B cell (primary cell): Measurements from ENCODE around the gene DNAH3. TPM values are rescaled to one million over a fixed set of nuclear protein-coding genes. Genes with fewer than 3 reads are reported as not detected.

ENCODE experiments used
- ATAC-seq: fragments of 200-7000 bp; cut with Tn5 transposase; one replicate; pipeline ENCODE4 v1.10.0; 2021; ENCODE audit warnings: low read depth, mild to moderate bottlenecking, moderate number of reproducible peaks, moderate library complexity
- CTCF ChIA-PET: fragments of 350-600 bp; sonication (Branson Sonifier 250); formaldehyde crosslinking; loops from one replicate; lab custom pipeline; 2021; ENCODE audit warnings: antibody characterized with exemption, inconsistent platforms; lab: Charles Lee
- POLR2A ChIA-PET: fragments of 350-600 bp; sonication (Branson Sonifier 250); formaldehyde crosslinking; loops from one replicate; lab custom pipeline; 2021; ENCODE audit warnings: antibody characterized with exemption; lab: Charles Lee
- DNase-seq: peaks from one replicate; pipeline ENCODE4 v3.0.0; 2013
- H2AFZ ChIP-seq: 2 replicates; pipeline ENCODE4 v1.6.1; 2012; ENCODE audit warnings: mild to moderate bottlenecking, low read depth, low read length; ENCODE audit not compliant: insufficient read depth, poor library complexity, severe bottlenecking
- H3K27ac ChIP-seq, 2 donors: 1 replicate in 1 of 2; 2 replicates in 1 of 2; pipeline ENCODE4 v1.5.1; 2012 to 2013; ENCODE audit warnings: low read length in 2 of 2, mild to moderate bottlenecking in 2 of 2, moderate library complexity in 1 of 2
- H3K27me3 ChIP-seq, 4 experiments: fragments of 200-600 bp in 1 of 4; sonication (generic) in 1 of 4; replicated peaks in 1 of 4; 1 replicate in 2 of 4; 2 replicates in 2 of 4; pipeline versions ENCODE4 v1.6.1 to v1.7.0; 2013 to 2016; ENCODE audit warnings: low read length in 3 of 4, mild to moderate bottlenecking in 2 of 4, mixed read lengths in 1 of 4, moderate library complexity in 1 of 4; ENCODE audit not compliant: insufficient read depth in 4 of 4, control insufficient read depth in 3 of 4; ENCODE audit errors: control extremely low read depth in 1 of 4
- H3K36me3 ChIP-seq, 2 experiments: replicated peaks in 1 of 2; 1 replicate in 1 of 2; 2 replicates in 1 of 2; pipeline versions ENCODE4 v1.6.1 to v1.7.1; 2013; ENCODE audit warnings: low read length in 1 of 2; ENCODE audit not compliant: insufficient read depth in 2 of 2, control insufficient read depth in 1 of 2; ENCODE audit errors: control extremely low read depth in 1 of 2, extremely low read depth in 1 of 2
- H3K4me1 ChIP-seq, 2 donors: fragments of 200-600 bp in 1 of 2; sonication (generic) in 1 of 2; 1 replicate in 1 of 2; 2 replicates in 1 of 2; pipeline versions ENCODE4 v1.5.1 to v1.6.1; 2013 to 2017; ENCODE audit warnings: low read length in 2 of 2; ENCODE audit not compliant: control insufficient read depth in 2 of 2, insufficient read depth in 2 of 2
- H3K4me2 ChIP-seq: replicated peaks from 2 replicates; pipeline ENCODE3; 2012; ENCODE audit warnings: mild to moderate bottlenecking, low read depth, low read length; ENCODE audit not compliant: poor library complexity, severe bottlenecking
- H3K4me3 ChIP-seq, 5 experiments: fragments of 200-600 bp in 1 of 5; sonication (generic) in 1 of 5; 1 replicate in 3 of 5; 2 replicates in 2 of 5; pipeline versions ENCODE4 v1.5.1 to v1.7.0; 2011 to 2016; ENCODE audit warnings: low read length in 4 of 5, mild to moderate bottlenecking in 4 of 5, low read depth in 2 of 5, control low read depth in 1 of 5, moderate library complexity in 1 of 5; ENCODE audit not compliant: insufficient read depth in 1 of 5; ENCODE audit errors: control extremely low read depth in 1 of 5, extremely low read depth in 1 of 5
- H3K79me2 ChIP-seq: fragments of 200-600 bp; sonication (generic); one replicate; pipeline ENCODE4 v1.6.0; 2016; ENCODE audit warnings: low read length; ENCODE audit not compliant: control insufficient read depth, insufficient read depth
- H3K9ac ChIP-seq: fragments of 200-600 bp; sonication (generic); 2 replicates; pipeline ENCODE4 v1.6.1; 2017; ENCODE audit warnings: mild to moderate bottlenecking, low read length, moderate library complexity
- H3K9me3 ChIP-seq, 3 donors: one replicate each; pipeline versions ENCODE4 v1.6.1 to v1.7.1; 2013; ENCODE audit warnings: low read length in 2 of 3; ENCODE audit not compliant: control insufficient read depth in 2 of 3, insufficient read depth in 1 of 3; ENCODE audit errors: control extremely low read depth in 1 of 3
- H4K20me1 ChIP-seq: 2 replicates; pipeline ENCODE4 v1.6.0; 2012; ENCODE audit warnings: mild to moderate bottlenecking, low read length; ENCODE audit not compliant: insufficient read depth, control insufficient read depth, poor library complexity, severe bottlenecking
- H3K27ac Mint-ChIP-seq: one replicate; pipeline ENCODE4 v1.8.0; 2021; ENCODE audit warnings: mixed read lengths
- H3K27me3 Mint-ChIP-seq: one replicate; pipeline ENCODE4 v1.8.0; 2021; ENCODE audit warnings: mixed read lengths
- H3K4me1 Mint-ChIP-seq: one replicate; pipeline ENCODE4 v1.8.0; 2021; ENCODE audit warnings: mixed read lengths
- H3K4me3 Mint-ChIP-seq: one replicate; pipeline ENCODE4 v1.8.0; 2021; ENCODE audit warnings: mixed read lengths
- H3K9me3 Mint-ChIP-seq: one replicate; pipeline ENCODE4 v1.8.0; 2022; ENCODE audit warnings: mixed read lengths; ENCODE audit not compliant: insufficient read depth
- CTCF ChIP-seq: fragments of 200-600 bp; IDR thresholded peaks from one replicate; pipeline ENCODE4 v1.8.0; 2022; ENCODE audit warnings: antibody characterized with exemption, mild to moderate bottlenecking
- EZH2 ChIP-seq: IDR thresholded peaks from 2 replicates; pipeline ENCODE4 v1.6.1; 2012; ENCODE audit warnings: borderline replicate concordance, low read depth, mild to moderate bottlenecking, moderate library complexity, low read length; ENCODE audit not compliant: insufficient read depth, poor library complexity, severe bottlenecking
- WGBS: methylation state at CpG from one replicate; pipeline ENCODE4 v1.1.5; 2013; ENCODE audit warnings: missing lambda C conversion rate; ENCODE audit not compliant: insufficient coverage; 5-methylcytosine and 5-hydroxymethylcytosine counted together
- intact Hi-C: fragments of 100-400 bp; cut with micrococcal nuclease; formaldehyde crosslinking; loops from one replicate; pipeline ENCODE4 v1.10.0; 2022
- polyA plus RNA-seq: library from polyadenylated mRNA; depleted of rRNA; stranded (reverse); fragments of >200 nt; gene quantifications from 2 replicates; pipeline ENCODE4 v1.2.3, GENCODE V29; 2012
- total RNA-seq, 2 donors: library from RNA; stranded (reverse); fragments of 120-200 nt in 1 of 2; gene quantifications; 1 replicate in 1 of 2; 2 replicates in 1 of 2; pipeline versions ENCODE4 v1.2.3 to v1.2.4, GENCODE V29; 2013 to 2022

DNAH3 gene
- total and polyA plus RNA-seq, 2 donors (not counting 1 experiment from before 2014, with no cell fraction given) = not detected

- H3K4me3 Mint-ChIP-seq = no peak overlapping the region
- DNase-seq = no peak
- ChIA-PET POLR2A (no interaction called here), CTCF (no interaction called here)
- H3K9me3 ChIP-seq = no peaks in the 10 kb centered on the region
- no peaks in the 10 kb centered on the region for H3K9me3 Mint-ChIP-seq
- H2AFZ ChIP-seq = no peak overlapping the region
- H3K9ac ChIP-seq = no peak overlapping the region
- intact Hi-C loops = no loop called here
- no peaks in the 10 kb centered on the region for H4K20me1 ChIP-seq
- H3K27me3 ChIP-seq = no peaks in the 10 kb centered on the region
- H3K4me1 ChIP-seq = no peaks in the 10 kb centered on the region
- H3K4me2 ChIP-seq = no peak overlapping the region
- H3K27ac Mint-ChIP-seq = no peak overlapping the region
- ATAC-seq = no peak
- peaks cover 16% of the 10 kb centered on the region for H3K27me3 Mint-ChIP-seq
- H3K4me1 Mint-ChIP-seq = no peaks in the 10 kb centered on the region
- no peaks in the 10 kb centered on the region for H3K36me3 ChIP-seq
- no peaks in the 10 kb centered on the region for H3K79me2 ChIP-seq
- H3K4me3 ChIP-seq = no peak overlapping the region
- TF ChIP-seq CTCF = no peak
- no peak for TF ChIP-seq EZH2
- no peak overlapping the region for H3K27ac ChIP-seq
- WGBS = 90% methylated on average over 5 of the region's 7 CpGs
Observed at GRCh38 chr16:21038197-21038596, 112.4 kb downstream of the DNAH3 start.

- H3K27ac ChIP-seq = no peak overlapping the region
- H3K9ac ChIP-seq = no peak overlapping the region
- H3K27ac Mint-ChIP-seq = no peak overlapping the region
- H3K4me1 ChIP-seq = no peaks in the 10 kb centered on the region
- no peaks in the 10 kb centered on the region for H3K36me3 ChIP-seq
- intact Hi-C loops = no loop called here
- no peaks in the 10 kb centered on the region for H3K4me1 Mint-ChIP-seq
- POLR2A ChIA-PET = no interaction called here
- H3K4me3 Mint-ChIP-seq = no peak overlapping the region
- H3K9me3 Mint-ChIP-seq = no peaks in the 10 kb centered on the region
- no peaks in the 10 kb centered on the region for H3K27me3 ChIP-seq
- TF ChIP-seq CTCF (no peak), EZH2 (no peak)
- CTCF ChIA-PET = no interaction called here
- no peaks in the 10 kb centered on the region for H3K9me3 ChIP-seq
- no peaks in the 10 kb centered on the region for H3K79me2 ChIP-seq
- H3K4me3 ChIP-seq = no peak overlapping the region
- H4K20me1 ChIP-seq = no peaks in the 10 kb centered on the region
- H3K27me3 Mint-ChIP-seq = peaks cover 16% of the 10 kb centered on the region
- no peak for ATAC-seq
- H2AFZ ChIP-seq = no peak overlapping the region
- no peak for DNase-seq
- H3K4me2 ChIP-seq = no peak overlapping the region
- WGBS = 95% methylated on average over 11 of the region's 15 CpGs
Observed at GRCh38 chr16:21037736-21038135, 112.9 kb downstream of the DNAH3 start.
